GM19025 (cell line): ENCODE measurements around the gene SCIN.

Experiments
- ATAC-seq: cut with Tn5 transposase; IDR thresholded peaks from one replicate; pipeline ENCODE4 v1.9.1; 2021; ENCODE audit warnings: mild to moderate bottlenecking, low read depth, moderate library complexity; ENCODE audit not compliant: unreplicated experiment

The SCIN gene

DNA sequence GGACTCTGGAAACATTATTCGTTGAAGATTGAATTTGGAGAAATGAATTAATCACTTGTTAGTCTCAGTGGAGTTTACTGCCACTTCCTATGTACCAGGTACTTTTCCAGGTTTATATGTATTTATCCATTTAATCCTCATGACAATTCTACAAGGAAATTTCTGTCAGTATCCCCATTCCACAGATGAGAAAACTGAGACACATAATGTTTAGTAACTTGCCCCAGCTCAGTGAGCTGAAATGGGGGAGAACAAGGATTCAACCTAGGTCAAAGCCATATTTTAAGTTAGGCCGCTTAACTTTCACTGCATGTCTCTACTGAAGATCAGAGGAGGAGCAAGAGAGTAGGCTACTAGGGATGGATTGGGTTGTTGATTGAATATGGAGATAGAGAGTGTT lies 4.6 kb upstream of the SCIN start:
- no peak for ATAC-seq

GRCh38 chr7:12567015-12567414 lies 3.5 kb upstream of the SCIN start:
- ATAC-seq = peak; percentile 88

GRCh38 chr7:12569673-12570072 lies 847 bp upstream of the SCIN start:
- ATAC-seq = no peak

DNA sequence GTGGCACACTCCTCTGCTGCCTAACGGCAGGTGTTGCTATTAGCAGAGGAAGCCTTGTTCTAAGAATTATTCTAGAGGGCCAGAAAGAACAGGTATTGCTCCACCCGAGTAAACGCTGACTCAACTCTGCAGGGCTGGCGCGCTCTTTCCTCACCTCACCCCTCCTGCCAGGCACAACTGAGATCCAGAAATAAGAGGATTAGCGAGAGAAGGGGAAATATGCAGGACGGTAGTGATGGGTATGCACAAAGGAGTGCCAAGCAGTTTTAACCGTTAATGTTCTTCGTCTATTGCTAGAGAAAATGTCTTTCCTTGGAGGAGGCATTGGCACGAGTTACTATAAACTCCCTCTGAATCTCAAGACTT lies 369 bp upstream of the SCIN start:
- no peak for ATAC-seq

DNA sequence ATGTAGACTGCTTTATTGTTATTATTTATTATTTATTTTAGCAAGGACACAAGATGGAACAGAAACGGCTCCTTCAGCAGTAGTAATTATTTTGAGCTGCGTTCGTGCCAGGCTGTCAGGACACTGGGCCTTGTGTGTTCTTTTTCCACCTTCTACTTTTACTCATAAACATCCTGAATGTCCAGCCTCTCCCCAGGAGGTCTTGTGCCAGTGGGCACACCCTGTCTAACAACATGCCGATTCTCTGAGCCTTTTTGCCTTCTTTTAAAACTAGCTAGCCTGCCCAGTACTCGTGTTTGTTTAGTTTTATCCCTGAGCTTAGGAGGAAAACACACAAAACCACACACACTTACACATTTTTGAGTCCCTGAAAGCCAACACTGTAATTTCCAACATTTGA lies 1.2 kb downstream of the SCIN start:
- ATAC-seq = no peak

GRCh38 chr7:12572941-12573575 lies 2.5 kb downstream of the SCIN start:
- ATAC-seq = no peak

- no peak for ATAC-seq
Observed at GRCh38 chr7:12573885-12574284, 3.4 kb downstream of the SCIN start.

- ATAC-seq = no peak
Observed at GRCh38 chr7:12578930-12579640, 8.6 kb downstream of the SCIN start.

DNA sequence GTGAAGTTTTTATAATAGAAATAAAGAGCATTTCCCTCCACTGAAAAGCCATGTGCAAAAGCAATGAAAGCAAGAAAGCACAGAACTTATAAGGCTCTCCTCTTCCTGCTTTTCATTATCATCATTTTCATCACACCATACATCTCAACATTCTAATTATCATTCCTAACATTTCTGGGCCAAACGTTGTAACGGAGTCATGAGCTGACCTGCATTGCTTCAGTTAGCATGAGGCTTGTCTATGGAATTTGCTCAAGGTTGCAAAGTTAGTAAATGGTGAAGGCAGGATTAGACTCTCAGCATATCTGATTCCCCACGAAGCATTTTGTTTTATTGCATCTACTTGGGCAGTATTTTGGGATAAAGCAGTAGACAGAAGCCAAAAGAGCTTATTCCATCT lies 11.4 kb downstream of the SCIN start:
- no peak for ATAC-seq

DNA sequence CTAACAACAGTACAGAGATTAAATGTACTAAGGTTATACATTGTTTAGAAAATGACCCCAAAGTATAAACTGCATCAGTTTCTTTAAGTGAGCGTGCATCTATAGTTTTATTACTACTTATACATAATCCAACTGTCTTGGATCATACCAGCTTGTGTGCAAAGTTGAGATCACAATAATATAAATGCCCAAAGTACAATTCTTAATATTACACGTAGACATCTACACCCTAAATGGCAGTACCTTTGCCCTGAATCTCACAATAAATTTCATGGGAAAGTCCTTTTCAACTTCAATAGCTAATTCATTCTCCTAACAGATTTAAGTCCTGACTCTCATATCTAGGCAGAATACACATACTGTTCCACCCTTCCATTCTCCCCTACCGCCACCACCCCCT lies 11.8 kb downstream of the SCIN start:
- no peak for ATAC-seq

DNA sequence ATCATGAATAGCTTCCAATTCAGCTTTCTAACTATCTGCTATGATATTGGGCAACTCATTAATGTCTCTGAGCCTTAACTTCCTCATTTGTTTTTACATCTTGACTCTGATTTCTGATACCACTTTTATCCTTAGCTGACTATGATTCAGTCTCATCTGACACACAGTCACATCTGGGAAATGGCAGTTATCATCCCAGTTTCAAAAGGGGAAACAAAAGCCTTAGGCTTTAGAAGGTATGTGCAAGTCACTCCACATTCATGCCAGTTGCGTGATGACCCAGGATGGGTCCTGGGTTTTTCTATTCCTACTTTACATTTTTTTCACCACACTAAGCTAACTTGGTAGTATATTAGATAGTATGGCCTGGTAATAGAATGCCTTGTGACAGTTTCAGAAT lies 12.7 kb downstream of the SCIN start:
- ATAC-seq = no peak

GRCh38 chr7:12583922-12584321 lies 13.4 kb downstream of the SCIN start:
- ATAC-seq = no peak

- ATAC-seq = peak; percentile 96
Observed at GRCh38 chr7:12584930-12585329, 14.4 kb downstream of the SCIN start.

GRCh38 chr7:12586271-12586670 lies 15.8 kb downstream of the SCIN start:
- no peak for ATAC-seq

GRCh38 chr7:12588259-12588904 lies 17.9 kb downstream of the SCIN start:
- ATAC-seq = no peak

DNA sequence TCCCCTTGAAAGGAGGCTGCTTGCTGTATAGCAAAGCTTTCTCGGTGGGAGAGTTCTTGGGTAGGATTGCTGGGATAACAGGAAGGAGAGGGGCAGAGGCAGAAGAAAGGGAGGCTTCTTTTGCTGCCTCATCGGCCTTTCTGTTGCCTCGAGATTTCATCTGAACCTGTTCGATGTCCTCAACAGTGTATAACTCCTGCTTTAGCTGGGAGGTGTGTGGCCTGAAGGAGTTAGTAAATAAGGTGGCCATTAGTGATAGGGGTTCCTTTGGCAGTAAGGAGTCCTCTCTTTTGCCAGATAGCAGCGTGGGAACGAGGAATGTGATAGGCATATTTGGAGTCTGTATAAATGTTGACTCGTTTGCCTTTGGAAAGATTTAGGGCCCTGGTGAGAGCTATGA lies 20.0 kb downstream of the SCIN start:
- ATAC-seq = no peak

DNA sequence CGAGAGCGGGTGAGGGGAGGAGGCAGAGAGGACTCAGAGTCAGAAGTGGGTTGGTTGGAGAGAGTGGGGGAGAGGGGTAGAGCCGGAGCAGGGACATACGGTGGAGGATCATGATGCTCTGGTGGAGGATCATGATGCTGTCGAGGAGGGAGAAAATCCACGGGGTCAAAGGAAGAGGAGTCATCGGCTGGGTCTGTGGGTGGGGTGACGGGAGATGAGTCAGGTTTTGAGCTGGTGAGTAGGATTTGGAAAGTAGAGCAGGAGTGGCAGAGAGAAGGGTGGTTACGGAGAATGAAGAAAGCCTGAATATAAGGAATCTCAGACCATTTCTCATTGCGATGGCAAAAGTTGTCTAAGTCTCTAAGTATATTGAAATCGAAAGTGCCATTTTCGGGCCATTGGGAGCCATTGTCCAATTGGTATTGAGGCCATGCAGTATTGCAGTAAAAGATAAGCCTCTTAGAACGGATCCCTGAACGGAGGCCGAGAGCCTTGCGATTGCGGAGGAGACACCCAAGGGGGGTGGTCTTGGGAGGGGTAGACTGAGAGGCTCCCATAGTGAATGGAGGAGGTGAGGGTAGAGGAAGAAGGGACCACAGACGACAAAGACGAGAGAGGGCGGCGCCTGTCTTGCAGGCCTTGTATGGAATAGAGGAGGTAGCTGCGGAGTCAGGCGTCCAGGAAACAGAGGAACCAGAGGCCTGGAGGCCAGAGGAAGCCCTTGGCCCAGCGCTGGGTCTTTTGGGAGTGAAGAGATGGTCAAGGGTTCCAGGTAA lies 23.8 kb downstream of the SCIN start:
- ATAC-seq = no peak

DNA sequence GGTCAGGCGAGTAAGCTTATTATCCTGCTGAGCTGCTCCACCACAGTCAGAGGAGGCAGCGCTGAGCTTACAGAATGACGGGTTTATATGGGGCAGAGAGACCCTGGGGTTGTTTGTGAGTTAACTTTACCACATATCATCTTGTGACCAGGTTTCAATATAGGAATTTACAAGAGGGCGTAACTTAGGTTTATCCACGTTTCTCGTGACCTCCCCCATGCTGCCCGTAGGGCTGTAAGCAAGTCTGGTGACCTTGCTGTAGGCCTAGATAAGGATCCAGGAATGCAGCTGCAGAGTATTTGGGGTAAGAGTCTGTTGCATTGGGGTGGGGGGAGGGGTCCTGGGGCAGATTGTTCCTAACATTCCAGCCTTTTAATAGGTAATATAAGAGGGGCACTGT lies 24.6 kb downstream of the SCIN start:
- no peak for ATAC-seq

DNA sequence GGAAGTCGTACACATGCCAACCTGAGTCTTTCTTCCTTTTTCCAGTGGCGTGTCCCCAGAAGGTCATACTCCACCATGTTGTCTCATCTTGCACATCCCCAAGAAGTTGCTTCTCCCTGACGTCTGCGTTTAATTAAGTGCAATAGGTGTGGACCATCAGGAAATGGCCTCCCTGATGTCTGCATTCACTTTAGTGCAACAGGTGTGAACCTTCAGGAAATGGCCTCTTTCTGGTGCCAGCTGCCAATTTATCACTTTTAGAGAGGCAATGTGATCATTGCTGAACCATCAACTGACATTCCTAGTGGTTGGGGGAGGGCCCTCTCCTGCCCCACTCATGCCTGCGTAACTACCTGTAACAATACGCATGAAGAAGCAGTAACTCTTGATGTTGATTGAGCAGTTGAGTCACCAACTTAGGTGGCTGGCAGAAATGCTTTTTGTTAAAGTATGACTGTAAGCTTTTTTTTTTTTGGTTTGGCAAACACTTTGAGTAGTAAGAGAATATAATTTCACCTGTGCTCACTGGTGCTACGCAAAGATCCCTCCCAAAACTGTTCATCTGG lies 25.8 kb downstream of the SCIN start:
- ATAC-seq = no peak

DNA sequence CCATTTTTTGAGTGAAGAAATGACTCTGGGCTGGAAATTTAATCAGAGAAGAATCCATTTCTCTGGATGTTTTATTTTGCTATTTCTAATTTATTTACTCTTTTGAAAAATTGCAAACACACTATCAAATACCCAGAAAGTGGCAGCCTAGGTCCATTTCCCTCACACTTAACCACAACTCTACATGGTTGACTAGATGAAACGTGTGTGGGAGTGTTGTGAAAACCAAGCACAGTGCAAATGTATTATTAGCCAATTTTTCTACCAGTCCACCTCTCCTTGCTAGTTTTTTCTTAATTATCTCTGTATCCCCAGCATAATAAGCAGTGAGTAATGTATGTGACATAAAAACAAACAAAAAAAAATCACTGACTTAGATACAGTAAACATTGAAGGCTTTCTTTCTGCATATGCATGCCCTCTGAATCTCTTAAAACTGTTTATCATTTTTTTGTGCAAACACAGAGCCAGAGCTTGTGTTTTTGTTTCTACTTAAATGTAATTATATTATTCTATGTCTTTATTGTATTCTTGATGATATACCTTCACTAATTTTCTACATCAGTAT lies 30.9 kb downstream of the SCIN start:
- ATAC-seq = peak; percentile 76

DNA sequence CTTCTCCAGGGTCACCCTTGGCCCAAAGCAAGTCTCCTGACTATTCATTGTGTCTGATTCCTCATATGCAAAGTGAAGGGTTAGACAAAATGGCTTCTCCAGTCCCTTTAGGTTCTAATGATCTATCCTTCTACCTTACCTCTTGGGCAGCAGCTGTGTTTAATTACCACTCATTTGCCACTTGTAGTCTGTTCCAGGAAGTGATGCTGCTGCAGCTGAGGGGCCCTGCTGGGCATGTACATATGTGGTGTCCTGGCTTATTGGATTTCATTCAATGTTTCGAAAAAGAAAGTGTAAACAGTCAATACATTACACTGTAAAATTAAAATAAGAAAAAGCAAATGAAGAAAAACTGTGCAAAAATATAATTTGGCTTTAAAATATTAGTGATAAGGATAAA lies 36.6 kb downstream of the SCIN start:
- ATAC-seq = peak; percentile 51
